ENCODE measurements around the gene DNM3. TPM values are rescaled to one million over a fixed set of nuclear protein-coding genes. Genes with fewer than 3 reads are reported as not detected.

DNM3 gene
- polyA plus RNA-seq, 1 of the 3 experiments (the other 2 are of a cell fraction): 0.43 TPM

DNA sequence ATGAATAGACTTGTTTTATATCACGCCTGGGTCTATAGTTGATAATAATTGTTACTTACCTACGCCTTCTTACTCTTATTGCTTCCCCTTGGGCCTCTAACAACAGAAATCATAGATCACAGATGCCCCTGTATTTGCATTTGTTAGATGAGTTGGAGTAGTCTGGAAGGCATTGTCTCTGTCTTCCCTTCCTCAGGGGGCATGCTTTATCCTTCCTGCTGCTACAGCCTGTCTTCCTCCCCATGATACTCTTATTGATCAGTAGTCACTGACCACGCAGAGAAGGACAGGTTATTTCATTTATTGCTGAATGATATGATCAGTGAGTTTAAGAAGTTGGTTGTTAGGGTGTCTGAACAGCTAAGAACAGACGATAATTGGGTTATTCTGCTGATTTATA is 98.4 kb downstream of the DNM3 start:
- Histone ChIP-seq H3K4me3 (ENCODE audit: low read depth in 2 of 2, low read length in 1 of 2) (no peak overlapping the region), H2AFZ (ENCODE audit: low read depth) (no peak overlapping the region), H3K79me2 (ENCODE audit: insufficient read depth) (no peaks in the 10 kb centered on the region), H3K9me3 (no peaks in the 10 kb centered on the region), H3K27me3 (ENCODE audit: insufficient read depth) (no peaks in the 10 kb centered on the region), H3K9me2 (no peaks in the 10 kb centered on the region), H3F3A (replicated peaks; ENCODE audit: insufficient read depth) (no peaks in the 10 kb centered on the region), H3K9ac (no peak overlapping the region), H4K20me1 (ENCODE audit: insufficient read depth) (no peaks in the 10 kb centered on the region), H3K4me1 (ENCODE audit: control insufficient read depth in 1 of 2, insufficient read depth in 2 of 2, low read depth in 1 of 2, low read length in 1 of 2) (no peaks in the 10 kb centered on the region), H3K4me2 (no peak overlapping the region), H3K36me3 (replicated peaks in 1 of 2; ENCODE audit: control insufficient read depth in 1 of 2, insufficient read depth in 2 of 2, low read length in 1 of 2) (no peaks in the 10 kb centered on the region), H3K27ac (ENCODE audit: low read depth in 2 of 2, low read length in 1 of 2) (no peak overlapping the region)
- TF ChIP-seq TEAD4 (IDR thresholded peaks at IDR 0.05; ENCODE audit: borderline replicate concordance, insufficient read depth): no peak
- TF ChIP-seq EP300 (IDR thresholded peaks at IDR 0.05; ENCODE audit: borderline replicate concordance in 1 of 2, low read depth in 1 of 2, low read length in 1 of 2): no peak
- TF ChIP-seq NRF1 (IDR thresholded peaks at IDR 0.05; ENCODE audit: low read depth, low read length): no peak
- TF ChIP-seq RAD21 (IDR thresholded peaks at IDR 0.05; ENCODE audit: low read length): no peak
- TF ChIP-seq NFIC (IDR thresholded peaks at IDR 0.05; ENCODE audit: borderline replicate concordance): no peak
- TF ChIP-seq SMC3 (IDR thresholded peaks at IDR 0.05; ENCODE audit: low read depth, low read length): no peak
- no peak for TF ChIP-seq POLR2AphosphoS5 (IDR thresholded peaks at IDR 0.05; ENCODE audit: low read depth, low read length)
- TF ChIP-seq, protein P1, sequence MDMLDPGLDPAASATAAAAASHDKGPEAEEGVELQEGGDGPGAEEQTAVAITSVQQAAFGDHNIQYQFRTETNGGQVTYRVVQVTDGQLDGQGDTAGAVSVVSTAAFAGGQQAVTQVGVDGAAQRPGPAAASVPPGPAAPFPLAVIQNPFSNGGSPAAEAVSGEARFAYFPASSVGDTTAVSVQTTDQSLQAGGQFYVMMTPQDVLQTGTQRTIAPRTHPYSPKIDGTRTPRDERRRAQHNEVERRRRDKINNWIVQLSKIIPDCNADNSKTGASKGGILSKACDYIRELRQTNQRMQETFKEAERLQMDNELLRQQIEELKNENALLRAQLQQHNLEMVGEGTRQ (IDR thresholded peaks at IDR 0.05; ENCODE audit: borderline replicate concordance, low read depth, low read length): no peak
- TF ChIP-seq FOXJ3 (CRISPR knock-in tag; IDR thresholded peaks at IDR 0.05): no peak
- no peak for TF ChIP-seq ELF1 (IDR thresholded peaks at IDR 0.05)
- TF ChIP-seq TCF12 (IDR thresholded peaks at IDR 0.05): no peak
- no peak for TF ChIP-seq EZH2phosphoT487 (IDR thresholded peaks at IDR 0.05; ENCODE audit: borderline replicate concordance, low read depth)
- no peak for TF ChIP-seq RXRA (IDR thresholded peaks at IDR 0.05; ENCODE audit: borderline replicate concordance, low read depth)
- TF ChIP-seq FOSL2 (IDR thresholded peaks at IDR 0.05; ENCODE audit: borderline replicate concordance, low read depth): no peak
- no peak for TF ChIP-seq SIN3A (IDR thresholded peaks at IDR 0.05; ENCODE audit: borderline replicate concordance, low read depth, low read length)
- TF ChIP-seq CHD2 (IDR thresholded peaks at IDR 0.05; ENCODE audit: low read length, partially characterized antibody): no peak
- no peak for TF ChIP-seq TAF1 (IDR thresholded peaks at IDR 0.05; ENCODE audit: borderline replicate concordance, low read depth, low read length)
- TF ChIP-seq, protein P2, sequence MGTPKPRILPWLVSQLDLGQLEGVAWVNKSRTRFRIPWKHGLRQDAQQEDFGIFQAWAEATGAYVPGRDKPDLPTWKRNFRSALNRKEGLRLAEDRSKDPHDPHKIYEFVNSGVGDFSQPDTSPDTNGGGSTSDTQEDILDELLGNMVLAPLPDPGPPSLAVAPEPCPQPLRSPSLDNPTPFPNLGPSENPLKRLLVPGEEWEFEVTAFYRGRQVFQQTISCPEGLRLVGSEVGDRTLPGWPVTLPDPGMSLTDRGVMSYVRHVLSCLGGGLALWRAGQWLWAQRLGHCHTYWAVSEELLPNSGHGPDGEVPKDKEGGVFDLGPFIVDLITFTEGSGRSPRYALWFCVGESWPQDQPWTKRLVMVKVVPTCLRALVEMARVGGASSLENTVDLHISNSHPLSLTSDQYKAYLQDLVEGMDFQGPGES (IDR thresholded peaks at IDR 0.05; ENCODE audit: low read depth, low read length): no peak
- TF ChIP-seq, protein P3, sequence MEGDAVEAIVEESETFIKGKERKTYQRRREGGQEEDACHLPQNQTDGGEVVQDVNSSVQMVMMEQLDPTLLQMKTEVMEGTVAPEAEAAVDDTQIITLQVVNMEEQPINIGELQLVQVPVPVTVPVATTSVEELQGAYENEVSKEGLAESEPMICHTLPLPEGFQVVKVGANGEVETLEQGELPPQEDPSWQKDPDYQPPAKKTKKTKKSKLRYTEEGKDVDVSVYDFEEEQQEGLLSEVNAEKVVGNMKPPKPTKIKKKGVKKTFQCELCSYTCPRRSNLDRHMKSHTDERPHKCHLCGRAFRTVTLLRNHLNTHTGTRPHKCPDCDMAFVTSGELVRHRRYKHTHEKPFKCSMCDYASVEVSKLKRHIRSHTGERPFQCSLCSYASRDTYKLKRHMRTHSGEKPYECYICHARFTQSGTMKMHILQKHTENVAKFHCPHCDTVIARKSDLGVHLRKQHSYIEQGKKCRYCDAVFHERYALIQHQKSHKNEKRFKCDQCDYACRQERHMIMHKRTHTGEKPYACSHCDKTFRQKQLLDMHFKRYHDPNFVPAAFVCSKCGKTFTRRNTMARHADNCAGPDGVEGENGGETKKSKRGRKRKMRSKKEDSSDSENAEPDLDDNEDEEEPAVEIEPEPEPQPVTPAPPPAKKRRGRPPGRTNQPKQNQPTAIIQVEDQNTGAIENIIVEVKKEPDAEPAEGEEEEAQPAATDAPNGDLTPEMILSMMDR (IDR thresholded peaks at IDR 0.05): no peak
- TF ChIP-seq MEF2A (IDR thresholded peaks at IDR 0.05; ENCODE audit: borderline replicate concordance, low read depth): no peak
- DNase-seq: no peak
- WGBS (ENCODE audit: low lambda C conversion rate): 20% methylated on average over 4 of the region's 4 CpGs
- ChIA-PET CTCF (no interaction called here), POLR2A (no interaction called here)
